Sciatic nerve (tissue), 2 donors: ENCODE data around the gene ALDH3B2. TPM values are rescaled to one million over a fixed set of nuclear protein-coding genes. Genes with fewer than 3 reads are reported as not detected.
"Not testable (repeated sequence)": the region's sequence is repeated elsewhere in the genome, so short reads cannot be mapped to it uniquely, and the experiment has no call there.

Experiments
- ATAC-seq: fragments of 200-7000 bp; cut with Tn5 transposase; one replicate; pipeline ENCODE4 v1.9.1; 2020; ENCODE audit warnings: mild to moderate bottlenecking, moderate library complexity
- DNase-seq: peaks from one replicate; pipeline ENCODE4 v3.0.0-alpha.2; 2020; ENCODE audit warnings: low spot score
- intact Hi-C: fragments of 100-400 bp; cut with DNase I; formaldehyde crosslinking; loops from one replicate; pipeline ENCODE4 v1.14.2; 2022
- total RNA-seq: library from RNA; stranded (reverse); fragmentation: NEBNext Ultra II Directional; extraction: Animal tissue kit (Norgen Biotek cat#: 25700); gene quantifications from one replicate; pipeline ENCODE4 v1.2.1, GENCODE V29; 2021
- donor health status: DM: no; HTN: no; CAD: no.
- donor health status: DM: no; HTN: no; CAD: no.

Gene ALDH3B2
- total RNA-seq = not detected

- DNase-seq (no peak), ATAC-seq (no peak)
- intact Hi-C loops = no loop called here
These were observed at the start of gene ALDH3B2 for GRCh38 chr11:67674442-67674871. ALDH3B2 (minus strand) TSS chr11:67674623; CDS start chr11:67666935, 7,688 bp downstream.

GRCh38 chr11:67723036-67723435 lies 48.6 kb upstream of the ALDH3B2 start:
- DNase-seq, ATAC-seq, intact Hi-C loops: not testable (repeated sequence)

- ATAC-seq, intact Hi-C loops, DNase-seq: not testable (repeated sequence)
These were observed 41.8 kb upstream of the ALDH3B2 start for GRCh38 chr11:67716226-67716625.

GRCh38 chr11:67715801-67716200 lies 41.4 kb upstream of the ALDH3B2 start:
- DNase-seq, ATAC-seq, intact Hi-C loops: not testable (repeated sequence)

GRCh38 chr11:67713892-67714509 lies 39.6 kb upstream of the ALDH3B2 start:
- intact Hi-C loops, ATAC-seq, DNase-seq: not testable (repeated sequence)

GRCh38 chr11:67711676-67712075 lies 37.3 kb upstream of the ALDH3B2 start:
- not testable (repeated sequence) for DNase-seq

GRCh38 chr11:67711212-67711611 lies 36.8 kb upstream of the ALDH3B2 start:
- intact Hi-C loops = not testable (repeated sequence)

More at GRCh38 chr11:67711676-67712075, 37.3 kb upstream of the ALDH3B2 start:
- ATAC-seq, intact Hi-C loops: not testable (repeated sequence)

GRCh38 chr11:67709806-67710205 lies 35.4 kb upstream of the ALDH3B2 start:
- intact Hi-C loops, ATAC-seq, DNase-seq: not testable (repeated sequence)

More at GRCh38 chr11:67711212-67711611, 36.8 kb upstream of the ALDH3B2 start:
- DNase-seq, ATAC-seq: not testable (repeated sequence)

- intact Hi-C loops = no loop called here
- DNase-seq (no peak), ATAC-seq (no peak)
These were observed 30.8 kb upstream of the ALDH3B2 start for GRCh38 chr11:67705264-67705663.

- DNase-seq (no peak), ATAC-seq (no peak)
- intact Hi-C loops = no loop called here
These were observed 30.1 kb upstream of the ALDH3B2 start for GRCh38 chr11:67704524-67704923.

GRCh38 chr11:67703709-67704108 lies 29.3 kb upstream of the ALDH3B2 start:
- ATAC-seq, DNase-seq, intact Hi-C loops: not testable (repeated sequence)

GRCh38 chr11:67700548-67701262 lies 26.3 kb upstream of the ALDH3B2 start:
- intact Hi-C loops = no loop called here
- ATAC-seq (no peak), DNase-seq (no peak)

- DNase-seq = no peak
- intact Hi-C loops = no loop called here
These were observed 25.7 kb upstream of the ALDH3B2 start for GRCh38 chr11:67700141-67700540.

GRCh38 chr11:67699521-67699920 lies 25.1 kb upstream of the ALDH3B2 start:
- intact Hi-C loops = no loop called here
- no peak for DNase-seq
- ATAC-seq = no peak

More at GRCh38 chr11:67700141-67700540, 25.7 kb upstream of the ALDH3B2 start:
- no peak for ATAC-seq

GRCh38 chr11:67698247-67698646 lies 23.8 kb upstream of the ALDH3B2 start:
- ATAC-seq = no peak
- DNase-seq = no peak
- intact Hi-C loops = no loop called here

- intact Hi-C loops = no loop called here
- DNase-seq (no peak), ATAC-seq (no peak)
These were observed 23.4 kb upstream of the ALDH3B2 start for GRCh38 chr11:67697846-67698245.

- no peak for DNase-seq
- no peak for ATAC-seq
- intact Hi-C loops = no loop called here
These were observed 22.6 kb upstream of the ALDH3B2 start for GRCh38 chr11:67696998-67697397.

GRCh38 chr11:67695606-67696005 lies 21.2 kb upstream of the ALDH3B2 start:
- intact Hi-C loops = no loop called here
- ATAC-seq = no peak
- no peak for DNase-seq

GRCh38 chr11:67694875-67695555 lies 20.6 kb upstream of the ALDH3B2 start:
- ATAC-seq (no peak), DNase-seq (no peak)
- intact Hi-C loops = no loop called here

GRCh38 chr11:67691149-67691548 lies 16.7 kb upstream of the ALDH3B2 start:
- intact Hi-C loops = no loop called here
- DNase-seq = no peak
- ATAC-seq = no peak
